ENCODE measurements around the gene VPS25.

Gene VPS25

GRCh38 chr17:42796066-42796758 is 23.0 kb downstream of the VPS25 start:
- no peak for DNase-seq

- no peak for DNase-seq
These were observed 24.1 kb downstream of the VPS25 start for GRCh38 chr17:42797067-42798007.

GRCh38 chr17:42798011-42798382 is 24.7 kb downstream of the VPS25 start:
- no peak for DNase-seq

GRCh38 chr17:42798383-42799380 is 25.4 kb downstream of the VPS25 start, which contains the start of the genes CNTD1 and COA3:
Gene CNTD1, plus strand, starts transcription at chr17:42798861. Its CDS starts 207 bp downstream, at chr17:42799068.
Gene COA3, minus strand, starts transcription at chr17:42798704. Its CDS starts 23 bp downstream, at chr17:42798681.
- peak; percentile 83 for DNase-seq

- no peak for DNase-seq
These were observed 30.0 kb downstream of the VPS25 start for GRCh38 chr17:42803074-42803883.

GRCh38 chr17:42804918-42805367 is 31.7 kb downstream of the VPS25 start:
- no peak for DNase-seq

- DNase-seq, result no peak
These were observed 33.0 kb downstream of the VPS25 start for GRCh38 chr17:42806249-42806648.

GRCh38 chr17:42809250-42809649 is 36.0 kb downstream of the VPS25 start:
- no peak for DNase-seq

GRCh38 chr17:42814633-42815399 is 41.6 kb downstream of the VPS25 start:
- DNase-seq, result no peak

- no peak for DNase-seq
These were observed 44.6 kb downstream of the VPS25 start for GRCh38 chr17:42817866-42818265.

- DNase-seq, result no peak
These were observed 45.1 kb downstream of the VPS25 start for GRCh38 chr17:42818379-42818778.

GRCh38 chr17:42819939-42820535 is 46.8 kb downstream of the VPS25 start:
- peak; percentile 71 for DNase-seq

- no peak for DNase-seq
These were observed 47.9 kb downstream of the VPS25 start for GRCh38 chr17:42821176-42821575.

GRCh38 chr17:42827472-42827871 is 54.2 kb downstream of the VPS25 start:
- DNase-seq, result no peak

Measured in stimulated activated CD4-positive, alpha-beta T cell treated with anti-CD3 and anti-CD28 coated beads, Interleukin-4, amount 100 ng/mL, for 24 hours (primary cell).